ENCODE data around the gene TTC13. TPM values are rescaled to one million over a fixed set of nuclear protein-coding genes. Genes with fewer than 3 reads are reported as not detected.

TTC13 gene
- total RNA-seq, 1 experiment from 2014 or later: 4.4 TPM

DNA sequence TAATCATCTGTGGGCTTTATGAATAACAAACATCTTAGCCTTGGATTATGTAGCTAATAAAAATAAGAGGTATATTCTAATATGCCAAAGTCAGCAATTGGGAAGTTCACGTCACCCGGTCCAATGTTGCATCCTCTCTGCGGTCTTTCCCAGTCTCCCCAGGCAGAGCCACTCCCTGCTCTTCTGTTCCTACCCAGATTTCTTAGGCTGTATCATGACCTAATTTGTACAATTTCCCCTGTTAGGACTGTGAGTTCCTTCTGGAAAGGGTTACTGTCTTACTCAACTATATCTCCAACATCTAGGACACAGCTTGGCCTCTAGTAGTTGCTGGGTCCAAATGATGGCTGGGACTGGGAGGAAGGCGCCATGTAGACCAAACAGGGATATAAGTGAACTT is 80.5 kb downstream of the TTC13 start:
- no peak overlapping the region for H3K27ac Mint-ChIP-seq
- no peaks in the 10 kb centered on the region for H3K36me3 Mint-ChIP-seq
- no peaks in the 10 kb centered on the region for H3K27me3 Mint-ChIP-seq (ENCODE audit: low read depth)
- CTCF ChIA-PET: interaction anchor here (1.4 kb wide), 1 partner anchor 256 kb away, joined by 3 read pairs; the partner anchor contains the start of gene COG2
- DNase-seq (ENCODE audit: low spot score) (no peak), ATAC-seq (no peak)
- H3K4me1 Mint-ChIP-seq: no peaks in the 10 kb centered on the region
- H3K4me3 Mint-ChIP-seq: no peak overlapping the region
- H3K9me3 Mint-ChIP-seq: peaks cover 8% of the 10 kb centered on the region
- POLR2A ChIA-PET: no interaction called here
- TF ChIP-seq, protein P1, sequence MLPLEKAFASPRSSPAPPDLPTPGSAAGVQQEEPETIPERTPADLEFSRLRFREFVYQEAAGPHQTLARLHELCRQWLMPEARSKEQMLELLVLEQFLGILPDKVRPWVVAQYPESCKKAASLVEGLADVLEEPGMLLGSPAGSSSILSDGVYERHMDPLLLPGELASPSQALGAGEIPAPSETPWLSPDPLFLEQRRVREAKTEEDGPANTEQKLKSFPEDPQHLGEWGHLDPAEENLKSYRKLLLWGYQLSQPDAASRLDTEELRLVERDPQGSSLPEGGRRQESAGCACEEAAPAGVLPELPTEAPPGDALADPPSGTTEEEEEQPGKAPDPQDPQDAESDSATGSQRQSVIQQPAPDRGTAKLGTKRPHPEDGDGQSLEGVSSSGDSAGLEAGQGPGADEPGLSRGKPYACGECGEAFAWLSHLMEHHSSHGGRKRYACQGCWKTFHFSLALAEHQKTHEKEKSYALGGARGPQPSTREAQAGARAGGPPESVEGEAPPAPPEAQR (CRISPR knock-in tag; IDR thresholded peaks at IDR 0.05): no peak
- TF ChIP-seq ZNF219 (CRISPR knock-in tag; IDR thresholded peaks at IDR 0.05; ENCODE audit: borderline replicate concordance) (no peak), ZNF416 (CRISPR knock-in tag; IDR thresholded peaks at IDR 0.05) (no peak), CBFB (CRISPR knock-in tag; IDR thresholded peaks at IDR 0.05; ENCODE audit: low read depth) (no peak), IRF1 (CRISPR knock-in tag; IDR thresholded peaks at IDR 0.05) (no peak), ZNF396 (CRISPR knock-in tag; IDR thresholded peaks at IDR 0.05; ENCODE audit: borderline replicate concordance) (no peak), PRDM15 (CRISPR knock-in tag; IDR thresholded peaks at IDR 0.05) (no peak), SMAD4 (CRISPR knock-in tag; IDR thresholded peaks at IDR 0.05) (no peak), USF2 (CRISPR knock-in tag; IDR thresholded peaks at IDR 0.05) (no peak), STAT6 (CRISPR knock-in tag; conservative IDR thresholded peaks at IDR 0.05; ENCODE audit: low read depth) (no peak), ETV6 (CRISPR knock-in tag; IDR thresholded peaks at IDR 0.05) (no peak), HMGA2 (CRISPR knock-in tag; IDR thresholded peaks at IDR 0.05) (no peak)
- TF ChIP-seq, protein P2, sequence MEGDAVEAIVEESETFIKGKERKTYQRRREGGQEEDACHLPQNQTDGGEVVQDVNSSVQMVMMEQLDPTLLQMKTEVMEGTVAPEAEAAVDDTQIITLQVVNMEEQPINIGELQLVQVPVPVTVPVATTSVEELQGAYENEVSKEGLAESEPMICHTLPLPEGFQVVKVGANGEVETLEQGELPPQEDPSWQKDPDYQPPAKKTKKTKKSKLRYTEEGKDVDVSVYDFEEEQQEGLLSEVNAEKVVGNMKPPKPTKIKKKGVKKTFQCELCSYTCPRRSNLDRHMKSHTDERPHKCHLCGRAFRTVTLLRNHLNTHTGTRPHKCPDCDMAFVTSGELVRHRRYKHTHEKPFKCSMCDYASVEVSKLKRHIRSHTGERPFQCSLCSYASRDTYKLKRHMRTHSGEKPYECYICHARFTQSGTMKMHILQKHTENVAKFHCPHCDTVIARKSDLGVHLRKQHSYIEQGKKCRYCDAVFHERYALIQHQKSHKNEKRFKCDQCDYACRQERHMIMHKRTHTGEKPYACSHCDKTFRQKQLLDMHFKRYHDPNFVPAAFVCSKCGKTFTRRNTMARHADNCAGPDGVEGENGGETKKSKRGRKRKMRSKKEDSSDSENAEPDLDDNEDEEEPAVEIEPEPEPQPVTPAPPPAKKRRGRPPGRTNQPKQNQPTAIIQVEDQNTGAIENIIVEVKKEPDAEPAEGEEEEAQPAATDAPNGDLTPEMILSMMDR (IDR thresholded peaks at IDR 0.05): no peak
- TF ChIP-seq, protein P3, sequence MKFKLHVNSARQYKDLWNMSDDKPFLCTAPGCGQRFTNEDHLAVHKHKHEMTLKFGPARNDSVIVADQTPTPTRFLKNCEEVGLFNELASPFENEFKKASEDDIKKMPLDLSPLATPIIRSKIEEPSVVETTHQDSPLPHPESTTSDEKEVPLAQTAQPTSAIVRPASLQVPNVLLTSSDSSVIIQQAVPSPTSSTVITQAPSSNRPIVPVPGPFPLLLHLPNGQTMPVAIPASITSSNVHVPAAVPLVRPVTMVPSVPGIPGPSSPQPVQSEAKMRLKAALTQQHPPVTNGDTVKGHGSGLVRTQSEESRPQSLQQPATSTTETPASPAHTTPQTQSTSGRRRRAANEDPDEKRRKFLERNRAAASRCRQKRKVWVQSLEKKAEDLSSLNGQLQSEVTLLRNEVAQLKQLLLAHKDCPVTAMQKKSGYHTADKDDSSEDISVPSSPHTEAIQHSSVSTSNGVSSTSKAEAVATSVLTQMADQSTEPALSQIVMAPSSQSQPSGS (CRISPR knock-in tag; IDR thresholded peaks at IDR 0.05; ENCODE audit: borderline replicate concordance, low read depth): no peak
- TF ChIP-seq, protein P4, sequence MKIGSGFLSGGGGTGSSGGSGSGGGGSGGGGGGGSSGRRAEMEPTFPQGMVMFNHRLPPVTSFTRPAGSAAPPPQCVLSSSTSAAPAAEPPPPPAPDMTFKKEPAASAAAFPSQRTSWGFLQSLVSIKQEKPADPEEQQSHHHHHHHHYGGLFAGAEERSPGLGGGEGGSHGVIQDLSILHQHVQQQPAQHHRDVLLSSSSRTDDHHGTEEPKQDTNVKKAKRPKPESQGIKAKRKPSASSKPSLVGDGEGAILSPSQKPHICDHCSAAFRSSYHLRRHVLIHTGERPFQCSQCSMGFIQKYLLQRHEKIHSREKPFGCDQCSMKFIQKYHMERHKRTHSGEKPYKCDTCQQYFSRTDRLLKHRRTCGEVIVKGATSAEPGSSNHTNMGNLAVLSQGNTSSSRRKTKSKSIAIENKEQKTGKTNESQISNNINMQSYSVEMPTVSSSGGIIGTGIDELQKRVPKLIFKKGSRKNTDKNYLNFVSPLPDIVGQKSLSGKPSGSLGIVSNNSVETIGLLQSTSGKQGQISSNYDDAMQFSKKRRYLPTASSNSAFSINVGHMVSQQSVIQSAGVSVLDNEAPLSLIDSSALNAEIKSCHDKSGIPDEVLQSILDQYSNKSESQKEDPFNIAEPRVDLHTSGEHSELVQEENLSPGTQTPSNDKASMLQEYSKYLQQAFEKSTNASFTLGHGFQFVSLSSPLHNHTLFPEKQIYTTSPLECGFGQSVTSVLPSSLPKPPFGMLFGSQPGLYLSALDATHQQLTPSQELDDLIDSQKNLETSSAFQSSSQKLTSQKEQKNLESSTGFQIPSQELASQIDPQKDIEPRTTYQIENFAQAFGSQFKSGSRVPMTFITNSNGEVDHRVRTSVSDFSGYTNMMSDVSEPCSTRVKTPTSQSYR (CRISPR knock-in tag; IDR thresholded peaks at IDR 0.05): no peak
- TF ChIP-seq, protein P5, sequence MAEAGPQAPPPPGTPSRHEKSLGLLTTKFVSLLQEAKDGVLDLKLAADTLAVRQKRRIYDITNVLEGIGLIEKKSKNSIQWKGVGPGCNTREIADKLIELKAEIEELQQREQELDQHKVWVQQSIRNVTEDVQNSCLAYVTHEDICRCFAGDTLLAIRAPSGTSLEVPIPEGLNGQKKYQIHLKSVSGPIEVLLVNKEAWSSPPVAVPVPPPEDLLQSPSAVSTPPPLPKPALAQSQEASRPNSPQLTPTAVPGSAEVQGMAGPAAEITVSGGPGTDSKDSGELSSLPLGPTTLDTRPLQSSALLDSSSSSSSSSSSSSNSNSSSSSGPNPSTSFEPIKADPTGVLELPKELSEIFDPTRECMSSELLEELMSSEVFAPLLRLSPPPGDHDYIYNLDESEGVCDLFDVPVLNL (CRISPR knock-in tag; IDR thresholded peaks at IDR 0.05; ENCODE audit: borderline replicate concordance, low read depth): no peak
- TF ChIP-seq, protein P6, sequence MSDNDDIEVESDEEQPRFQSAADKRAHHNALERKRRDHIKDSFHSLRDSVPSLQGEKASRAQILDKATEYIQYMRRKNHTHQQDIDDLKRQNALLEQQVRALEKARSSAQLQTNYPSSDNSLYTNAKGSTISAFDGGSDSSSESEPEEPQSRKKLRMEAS (CRISPR knock-in tag; IDR thresholded peaks at IDR 0.05): no peak
- TF ChIP-seq, protein P7, sequence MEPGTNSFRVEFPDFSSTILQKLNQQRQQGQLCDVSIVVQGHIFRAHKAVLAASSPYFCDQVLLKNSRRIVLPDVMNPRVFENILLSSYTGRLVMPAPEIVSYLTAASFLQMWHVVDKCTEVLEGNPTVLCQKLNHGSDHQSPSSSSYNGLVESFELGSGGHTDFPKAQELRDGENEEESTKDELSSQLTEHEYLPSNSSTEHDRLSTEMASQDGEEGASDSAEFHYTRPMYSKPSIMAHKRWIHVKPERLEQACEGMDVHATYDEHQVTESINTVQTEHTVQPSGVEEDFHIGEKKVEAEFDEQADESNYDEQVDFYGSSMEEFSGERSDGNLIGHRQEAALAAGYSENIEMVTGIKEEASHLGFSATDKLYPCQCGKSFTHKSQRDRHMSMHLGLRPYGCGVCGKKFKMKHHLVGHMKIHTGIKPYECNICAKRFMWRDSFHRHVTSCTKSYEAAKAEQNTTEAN (CRISPR knock-in tag; IDR thresholded peaks at IDR 0.05): no peak
